K562 (cell line): Measurements from ENCODE around the gene MTMR4. TPM values are rescaled to one million over a fixed set of nuclear protein-coding genes. Genes with fewer than 3 reads are reported as not detected.

Experiments used
- ATAC-seq: fragments of 200-7000 bp; cut with Tn5 transposase; 3 replicates; pipeline ENCODE4 v1.9.1; 2020; ENCODE audit warnings: moderate library complexity
- BruUV-seq: library from RNA; stranded (reverse); fragments of 400-500 nt; replicated peaks from 2 replicates; lab custom pipeline; 2021; lab: Mats Ljungman, UMichigan
- CTCF ChIA-PET: fragments of 300-600 bp; formaldehyde crosslinking; extraction: SDS; loops from one replicate; lab custom pipeline; 2021; ENCODE audit warnings: low intra/inter-chr PET ratio; lab: Yijun Ruan, JAX
- POLR2A ChIA-PET: fragments of 300-600, 350-650 bp; sonication (Branson Sonifier 250); formaldehyde crosslinking; extraction: SDS; loops from one replicate; lab custom pipeline; 2021; ENCODE audit warnings: antibody characterized with exemption, inconsistent platforms; lab: Yijun Ruan, JAX
- DNase-seq, 4 experiments: peaks; one replicate each; pipeline versions ENCODE4 v3.0.0 to v3.0.0-alpha.2; 2011 to 2018; ENCODE audit warnings: low spot score in 3 of 4, mixed read lengths in 3 of 4; ENCODE audit errors: extremely low read depth in 1 of 4
- FAIRE-seq: peaks from 2 replicates; lab custom pipeline; 2011; peaks lifted over from hg19 to GRCh38; lab: Jason Lieb, UNC
- H2AFZ ChIP-seq: 2 replicates; pipeline ENCODE4 v1.6.0; 2011; ENCODE audit warnings: low read depth, low read length, control low read depth, inconsistent platforms
- H3K27ac ChIP-seq: fragments of 200-600 bp; 3 replicates; pipeline ENCODE4 v1.8.0; 2011; ENCODE audit warnings: low read depth, mild to moderate bottlenecking, control low read depth, inconsistent platforms, low read length, moderate library complexity, mixed read lengths; ENCODE audit errors: extremely low read depth
- H3K27me3 ChIP-seq, 2 experiments: fragments of 300-600 bp in 1 of 2; 2 replicates in 1 of 2; 3 replicates in 1 of 2; pipeline versions ENCODE4 v1.6.0 to v1.8.0; 2011; ENCODE audit warnings: inconsistent platforms in 2 of 2, low read length in 2 of 2, mild to moderate bottlenecking in 1 of 2, mixed read lengths in 1 of 2, moderate library complexity in 1 of 2; ENCODE audit not compliant: control insufficient read depth in 2 of 2, insufficient read depth in 2 of 2
- H3K36me3 ChIP-seq: fragments of 300-600 bp; 3 replicates; pipeline ENCODE4 v1.8.0; 2011; ENCODE audit warnings: mild to moderate bottlenecking, low read length, inconsistent platforms; ENCODE audit not compliant: control insufficient read depth, insufficient read depth
- H3K4me1 ChIP-seq, 2 experiments: fragments of 200-600 bp in 1 of 2; replicated peaks in 1 of 2; 2 replicates in 1 of 2; 3 replicates in 1 of 2; pipeline versions ENCODE4 v1.5.1 to v1.8.0; 2011; ENCODE audit warnings: inconsistent platforms in 2 of 2, low read length in 2 of 2, mild to moderate bottlenecking in 1 of 2, mixed read lengths in 1 of 2, moderate library complexity in 1 of 2; ENCODE audit not compliant: control insufficient read depth in 2 of 2, insufficient read depth in 2 of 2
- H3K4me2 ChIP-seq: 2 replicates; pipeline ENCODE4 v1.6.1; 2011; ENCODE audit warnings: low read length, control low read depth, inconsistent platforms, mixed read lengths; ENCODE audit not compliant: insufficient read depth
- H3K4me3 ChIP-seq: fragments of 200-600 bp; sonication (generic), shearing (Covaris generic); 2 replicates; pipeline ENCODE4 v1.5.1; 2016; ENCODE audit warnings: control low read depth, inconsistent platforms
- H3K79me2 ChIP-seq: fragments of 200-600 bp; 3 replicates; pipeline ENCODE4 v1.8.0; 2011; ENCODE audit warnings: low read length, inconsistent platforms; ENCODE audit not compliant: control insufficient read depth, insufficient read depth
- H3K9ac ChIP-seq, 2 experiments: 2 replicates each; pipeline versions ENCODE4 v1.6.0 to v1.6.1; 2011; ENCODE audit warnings: low read depth in 2 of 2, low read length in 2 of 2, control low read depth in 1 of 2, inconsistent platforms in 1 of 2, mild to moderate bottlenecking in 1 of 2, mixed read lengths in 1 of 2; ENCODE audit not compliant: insufficient read depth in 1 of 2
- H3K9me1 ChIP-seq: one replicate; pipeline ENCODE4 v1.6.0; 2011; ENCODE audit warnings: inconsistent platforms, mild to moderate bottlenecking, low read length, moderate library complexity; ENCODE audit not compliant: control insufficient read depth, insufficient read depth
- H3K9me3 ChIP-seq: replicated peaks from 2 replicates; pipeline ENCODE4 v1.5.1; 2011; ENCODE audit warnings: low read depth, low read length, inconsistent platforms; ENCODE audit not compliant: control insufficient read depth, insufficient read depth
- H4K20me1 ChIP-seq: replicated peaks from 2 replicates; pipeline ENCODE4 v1.6.1; 2011; ENCODE audit warnings: low read length, inconsistent platforms, mixed read lengths; ENCODE audit not compliant: control insufficient read depth, insufficient read depth
- HDAC2 ChIP-seq: fragments of 450-650 bp; IDR thresholded peaks from 2 replicates; pipeline ENCODE4 v1.6.1; 2016; ENCODE audit warnings: mild to moderate bottlenecking
- HOXB6 ChIP-seq: fragments of 250-450 bp; sonication (Bioruptor Pico); IDR thresholded peaks from 2 replicates; pipeline ENCODE4 v1.5.1; 2022; ENCODE audit warnings: mild to moderate bottlenecking, borderline replicate concordance
- IFI16 ChIP-seq: fragments of 250-450 bp; sonication (Bioruptor Pico); IDR thresholded peaks from 2 replicates; pipeline ENCODE4 v2.1.2; 2022; ENCODE audit warnings: mild to moderate bottlenecking, inconsistent platforms
- MCM3 ChIP-seq: fragments of 450-650 bp; IDR thresholded peaks from 2 replicates; pipeline ENCODE4 v1.6.1; 2016
- MED1 ChIP-seq: sonication (generic); formaldehyde crosslinking; IDR thresholded peaks from 2 replicates; pipeline ENCODE4 v1.8.1; 2023; ENCODE audit warnings: missing genetic modification reagents, borderline replicate concordance
- POLR2B ChIP-seq: fragments of 450-650 bp; IDR thresholded peaks from 2 replicates; pipeline ENCODE4 v1.6.1; 2018; ENCODE audit warnings: low read depth; ENCODE audit not compliant: partially characterized antibody
- POLR3G ChIP-seq: IDR thresholded peaks from 2 replicates; pipeline ENCODE4 v1.6.1; 2011; ENCODE audit not compliant: insufficient read length, insufficient replicate concordance; ENCODE audit errors: extremely low read depth
- RAD51 ChIP-seq: fragments of 450-650 bp; IDR thresholded peaks from 2 replicates; pipeline ENCODE4 v1.7.1; 2016; ENCODE audit warnings: low read depth, mild to moderate bottlenecking, borderline replicate concordance
- ZC3H8 ChIP-seq: fragments of 450-650 bp; IDR thresholded peaks from 2 replicates; pipeline ENCODE4 v1.6.1; 2017
- ZNF23 ChIP-seq: fragments of 250-450 bp; sonication (Bioruptor Pico); IDR thresholded peaks from 2 replicates; pipeline ENCODE4 v1.4.0; 2020; ENCODE audit warnings: mild to moderate bottlenecking
- WGBS: fragments of 100-300 bp; shearing (Covaris generic); methylation state at CpG from one replicate; pipeline ENCODE4 v1.1.6; 2016; ENCODE audit warnings: low coverage, mixed read lengths; ENCODE audit not compliant: insufficient coverage; ENCODE audit errors: missing lambda C conversion rate; 5-methylcytosine and 5-hydroxymethylcytosine counted together
- in situ Hi-C: fragments of 300-500 bp; cut with MboI; formaldehyde crosslinking; loops from 4 replicates; pipeline ENCODE4 v1.15.0; 2018; ENCODE audit warnings: inconsistent platforms, mixed read lengths
- intact Hi-C: fragments of 100-400 bp; cut with micrococcal nuclease; formaldehyde crosslinking; loops from 2 replicates; pipeline ENCODE4 v1.14.2; 2022
- polyA plus RNA-seq, 8 experiments: library from polyadenylated mRNA; depleted of rRNA in 4 of 8; stranded (reverse) in 5 of 8; unstranded in 3 of 8; fragments of >200 nt; fragmentation: Nextera tagmentation in 2 of 8; fragmentation: Illumina TruSeq in 1 of 8; extraction: Ambion mirVana in 2 of 8; extraction: Trizol in 1 of 8; gene quantifications; 2 replicates each; pipeline versions ENCODE4 v1.2.1 to v1.2.3, GENCODE V29; 2011 to 2014; ENCODE audit warnings: inconsistent platforms in 1 of 8, missing spikeins in 1 of 8
- total RNA-seq, 7 experiments: library from RNA; depleted of rRNA in 6 of 7; stranded (reverse); fragments of >200 nt in 6 of 7; fragmentation: Illumina TruSeq in 2 of 7; extraction: Trizol in 2 of 7; gene quantifications; 2 replicates each; pipeline versions ENCODE4 v1.2.1 to v1.2.3, GENCODE V29; 2011 to 2021; ENCODE audit warnings: low replicate concordance in 1 of 7
- TF ChIP-seq, protein P1 (sequence below): fragments of 450-650 bp; formaldehyde crosslinking; IDR thresholded peaks from 2 replicates; pipeline ENCODE4 v1.4.0; 2020; ENCODE audit warnings: mild to moderate bottlenecking, mixed read lengths
- TF ChIP-seq, protein P2 (sequence below): fragments of 450-650 bp; IDR thresholded peaks from 2 replicates; pipeline ENCODE4 v1.6.1; 2018; ENCODE audit not compliant: partially characterized antibody
- TF ChIP-seq, protein P3 (sequence below): fragments of 450-650 bp; IDR thresholded peaks from 2 replicates; pipeline ENCODE4 v1.6.1; 2017; ENCODE audit warnings: antibody characterized with exemption, mild to moderate bottlenecking

Gene MTMR4
- total and polyA plus RNA-seq, 9 of the 15 experiments (the other 6 are each of a cell fraction or from before 2014, with no cell fraction given), result 8.8 to 45.7 (median 28.7) TPM

DNA sequence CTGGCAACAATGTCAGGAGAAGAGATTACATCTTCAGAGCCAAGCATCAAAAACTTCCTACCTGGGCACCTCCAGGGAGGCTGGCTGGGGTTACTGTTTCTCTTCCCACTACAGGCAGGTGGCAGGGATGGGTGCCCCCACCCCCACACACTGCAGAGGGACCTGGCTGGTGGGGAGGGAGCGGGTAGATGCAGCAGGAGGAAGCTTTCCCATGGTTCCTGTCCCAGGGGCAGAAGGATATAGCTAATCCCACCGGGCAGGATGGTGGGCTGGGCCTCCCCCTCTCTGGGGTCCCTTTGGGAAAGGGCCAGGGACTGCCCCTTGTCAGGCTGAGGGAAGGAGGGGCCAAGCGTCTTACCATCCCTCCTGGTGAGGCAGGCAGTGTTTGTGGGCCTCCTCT, 16.7 kb upstream of the MTMR4 start:
- H3K79me2 ChIP-seq, result no peaks in the 10 kb centered on the region
- peaks cover 7 to 16% of the 10 kb centered on the region in 2 experiments; a peak in 4 of 5 replicates for H3K4me1 ChIP-seq
- BruUV-seq, result no TSS peak
- 41% methylated on average over 3 of the region's 3 CpGs for WGBS
- DNase-seq, result no peak
- H3K9me1 ChIP-seq, result no peaks in the 10 kb centered on the region
- ChIA-PET CTCF (no interaction called here), POLR2A (interaction anchor here (0.7 to 3.0 kb wide), 4 partner anchors 13 to 128 kb away, joined by 3 to 24 read pairs (median 5); partner anchors contain the start of gene MTMR4)
- no peaks in the 10 kb centered on the region for H3K9me3 ChIP-seq
- H3K27me3 ChIP-seq, result no peaks in the 10 kb centered on the region; a peak in 3 of 5 replicates
- FAIRE-seq, result no peak
- no peak overlapping the region for H3K4me2 ChIP-seq
- no peaks in the 10 kb centered on the region for H3K36me3 ChIP-seq
- intact Hi-C loops, result no loop called here
- no peak overlapping the region for H3K27ac ChIP-seq
- H2AFZ ChIP-seq, result no peak overlapping the region
- no peak for ATAC-seq
- H3K4me3 ChIP-seq, result no peak overlapping the region
- peaks cover 4% of the 10 kb centered on the region for H4K20me1 ChIP-seq
- in situ Hi-C loops, result no loop called here
- H3K9ac ChIP-seq, result peak overlapping the region in 1 of 2 experiments; percentile 84; a peak in 1 of 4 replicates
- TF ChIP-seq, protein P1, sequence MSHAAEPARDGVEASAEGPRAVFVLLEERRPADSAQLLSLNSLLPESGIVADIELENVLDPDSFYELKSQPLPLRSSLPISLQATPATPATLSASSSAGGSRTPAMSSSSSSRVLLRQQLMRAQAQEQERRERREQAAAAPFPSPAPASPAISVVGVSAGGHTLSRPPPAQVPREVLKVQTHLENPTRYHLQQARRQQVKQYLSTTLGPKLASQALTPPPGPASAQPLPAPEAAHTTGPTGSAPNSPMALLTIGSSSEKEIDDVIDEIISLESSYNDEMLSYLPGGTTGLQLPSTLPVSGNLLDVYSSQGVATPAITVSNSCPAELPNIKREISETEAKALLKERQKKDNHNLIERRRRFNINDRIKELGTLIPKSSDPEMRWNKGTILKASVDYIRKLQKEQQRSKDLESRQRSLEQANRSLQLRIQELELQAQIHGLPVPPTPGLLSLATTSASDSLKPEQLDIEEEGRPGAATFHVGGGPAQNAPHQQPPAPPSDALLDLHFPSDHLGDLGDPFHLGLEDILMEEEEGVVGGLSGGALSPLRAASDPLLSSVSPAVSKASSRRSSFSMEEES, result no peak
- TF ChIP-seq, protein P2, sequence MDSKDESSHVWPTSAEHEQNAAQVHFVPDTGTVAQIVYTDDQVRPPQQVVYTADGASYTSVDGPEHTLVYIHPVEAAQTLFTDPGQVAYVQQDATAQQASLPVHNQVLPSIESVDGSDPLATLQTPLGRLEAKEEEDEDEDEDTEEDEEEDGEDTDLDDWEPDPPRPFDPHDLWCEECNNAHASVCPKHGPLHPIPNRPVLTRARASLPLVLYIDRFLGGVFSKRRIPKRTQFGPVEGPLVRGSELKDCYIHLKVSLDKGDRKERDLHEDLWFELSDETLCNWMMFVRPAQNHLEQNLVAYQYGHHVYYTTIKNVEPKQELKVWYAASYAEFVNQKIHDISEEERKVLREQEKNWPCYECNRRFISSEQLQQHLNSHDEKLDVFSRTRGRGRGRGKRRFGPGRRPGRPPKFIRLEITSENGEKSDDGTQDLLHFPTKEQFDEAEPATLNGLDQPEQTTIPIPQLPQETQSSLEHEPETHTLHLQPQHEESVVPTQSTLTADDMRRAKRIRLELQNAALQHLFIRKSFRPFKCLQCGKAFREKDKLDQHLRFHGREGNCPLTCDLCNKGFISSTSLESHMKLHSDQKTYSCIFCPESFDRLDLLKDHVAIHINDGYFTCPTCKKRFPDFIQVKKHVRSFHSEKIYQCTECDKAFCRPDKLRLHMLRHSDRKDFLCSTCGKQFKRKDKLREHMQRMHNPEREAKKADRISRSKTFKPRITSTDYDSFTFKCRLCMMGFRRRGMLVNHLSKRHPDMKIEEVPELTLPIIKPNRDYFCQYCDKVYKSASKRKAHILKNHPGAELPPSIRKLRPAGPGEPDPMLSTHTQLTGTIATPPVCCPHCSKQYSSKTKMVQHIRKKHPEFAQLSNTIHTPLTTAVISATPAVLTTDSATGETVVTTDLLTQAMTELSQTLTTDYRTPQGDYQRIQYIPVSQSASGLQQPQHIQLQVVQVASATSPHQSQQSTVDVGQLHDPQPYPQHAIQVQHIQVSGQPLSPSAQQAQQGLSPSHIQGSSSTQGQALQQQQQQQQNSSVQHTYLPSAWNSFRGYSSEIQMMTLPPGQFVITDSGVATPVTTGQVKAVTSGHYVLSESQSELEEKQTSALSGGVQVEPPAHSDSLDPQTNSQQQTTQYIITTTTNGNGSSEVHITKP, result no peak
- TF ChIP-seq MCM3 (no peak), ZNF23 (no peak), ZC3H8 (no peak), POLR3G (no peak), HOXB6 (CRISPR knock-in tag) (no peak), MED1 (CRISPR knock-in tag) (no peak), RAD51 (no peak), IFI16 (CRISPR knock-in tag) (no peak), HDAC2 (no peak), POLR2B (no peak)
- TF ChIP-seq, protein P3, sequence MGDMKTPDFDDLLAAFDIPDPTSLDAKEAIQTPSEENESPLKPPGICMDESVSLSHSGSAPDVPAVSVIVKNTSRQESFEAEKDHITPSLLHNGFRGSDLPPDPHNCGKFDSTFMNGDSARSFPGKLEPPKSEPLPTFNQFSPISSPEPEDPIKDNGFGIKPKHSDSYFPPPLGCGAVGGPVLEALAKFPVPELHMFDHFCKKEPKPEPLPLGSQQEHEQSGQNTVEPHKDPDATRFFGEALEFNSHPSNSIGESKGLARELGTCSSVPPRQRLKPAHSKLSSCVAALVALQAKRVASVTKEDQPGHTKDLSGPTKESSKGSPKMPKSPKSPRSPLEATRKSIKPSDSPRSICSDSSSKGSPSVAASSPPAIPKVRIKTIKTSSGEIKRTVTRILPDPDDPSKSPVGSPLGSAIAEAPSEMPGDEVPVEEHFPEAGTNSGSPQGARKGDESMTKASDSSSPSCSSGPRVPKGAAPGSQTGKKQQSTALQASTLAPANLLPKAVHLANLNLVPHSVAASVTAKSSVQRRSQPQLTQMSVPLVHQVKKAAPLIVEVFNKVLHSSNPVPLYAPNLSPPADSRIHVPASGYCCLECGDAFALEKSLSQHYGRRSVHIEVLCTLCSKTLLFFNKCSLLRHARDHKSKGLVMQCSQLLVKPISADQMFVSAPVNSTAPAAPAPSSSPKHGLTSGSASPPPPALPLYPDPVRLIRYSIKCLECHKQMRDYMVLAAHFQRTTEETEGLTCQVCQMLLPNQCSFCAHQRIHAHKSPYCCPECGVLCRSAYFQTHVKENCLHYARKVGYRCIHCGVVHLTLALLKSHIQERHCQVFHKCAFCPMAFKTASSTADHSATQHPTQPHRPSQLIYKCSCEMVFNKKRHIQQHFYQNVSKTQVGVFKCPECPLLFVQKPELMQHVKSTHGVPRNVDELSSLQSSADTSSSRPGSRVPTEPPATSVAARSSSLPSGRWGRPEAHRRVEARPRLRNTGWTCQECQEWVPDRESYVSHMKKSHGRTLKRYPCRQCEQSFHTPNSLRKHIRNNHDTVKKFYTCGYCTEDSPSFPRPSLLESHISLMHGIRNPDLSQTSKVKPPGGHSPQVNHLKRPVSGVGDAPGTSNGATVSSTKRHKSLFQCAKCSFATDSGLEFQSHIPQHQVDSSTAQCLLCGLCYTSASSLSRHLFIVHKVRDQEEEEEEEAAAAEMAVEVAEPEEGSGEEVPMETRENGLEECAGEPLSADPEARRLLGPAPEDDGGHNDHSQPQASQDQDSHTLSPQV, result no peak
